LNCAP (cell line): ENCODE measurements around the gene GGTA1.

Source experiments
- CTCF ChIP-seq: fragments of 450-650 bp; IDR thresholded peaks from 2 replicates; pipeline ENCODE4 v1.5.1; 2017; ENCODE audit warnings: mild to moderate bottlenecking

Gene GGTA1

GRCh38 chr9:121483473-121484031 lies 16.1 kb downstream of the GGTA1 start:
- TF ChIP-seq CTCF, result no peak

DNA sequence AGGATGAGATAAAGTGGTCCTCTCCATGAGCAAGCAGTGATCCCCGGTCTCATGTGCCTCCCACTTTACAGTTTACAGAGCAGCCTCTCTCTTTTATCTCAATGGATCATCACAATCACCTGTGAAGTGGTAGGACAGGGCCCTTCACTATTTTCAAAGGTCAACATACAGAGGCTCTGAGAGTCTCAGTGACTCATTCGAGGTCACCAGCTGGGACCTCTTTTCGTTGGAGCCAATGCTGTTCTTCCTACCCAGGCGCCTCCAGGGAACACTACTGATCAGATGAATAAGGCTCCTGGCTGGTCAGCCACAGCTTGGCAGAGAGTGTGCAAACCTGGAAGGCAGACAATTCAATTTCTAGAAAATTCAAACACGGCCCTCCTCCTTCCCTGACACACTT lies 16.6 kb downstream of the GGTA1 start:
- no peak for TF ChIP-seq CTCF

DNA sequence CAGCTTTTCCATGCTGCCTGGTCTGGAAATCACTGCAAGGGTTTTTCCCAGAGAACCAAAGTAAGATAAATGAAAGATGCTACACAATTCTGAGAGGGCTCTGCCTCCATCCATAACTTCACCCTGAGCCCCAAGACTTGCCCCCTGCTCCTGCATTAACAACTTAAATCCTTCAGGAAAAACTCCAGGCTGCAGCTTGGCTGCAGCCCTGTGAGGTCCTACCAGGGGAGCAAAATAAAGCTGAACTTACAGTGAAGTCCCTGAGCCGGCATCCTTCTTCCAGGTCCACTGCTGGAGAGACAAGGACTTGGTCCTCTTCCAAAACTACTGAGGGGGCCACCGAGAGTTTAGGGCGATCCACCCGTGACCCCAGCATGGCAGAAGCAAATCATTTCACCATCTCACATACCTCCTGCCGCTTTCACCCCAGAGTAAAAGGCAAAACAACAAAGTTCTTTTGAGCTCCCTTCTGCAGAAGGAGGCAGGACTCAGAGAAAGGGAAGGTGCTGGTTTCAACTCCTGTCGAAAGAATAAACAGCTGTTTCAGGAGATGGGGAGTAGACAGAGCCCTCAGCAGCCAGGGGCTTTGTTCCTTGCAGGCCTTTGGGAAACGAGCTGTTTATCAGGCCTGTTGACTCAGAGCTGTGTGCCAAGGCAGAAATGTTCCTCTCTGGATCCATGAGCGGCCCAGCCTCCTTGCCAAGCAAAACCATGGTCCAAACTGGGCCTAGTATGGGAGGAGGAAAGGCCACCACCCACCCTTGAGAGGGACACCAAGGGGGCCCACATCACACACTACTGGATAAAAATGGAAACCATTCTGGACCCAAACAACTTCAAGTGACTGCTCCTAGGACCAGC lies 20.6 kb downstream of the GGTA1 start:
- no peak for TF ChIP-seq CTCF

- no peak for TF ChIP-seq CTCF
Measured at GRCh38 chr9:121476156-121476555, 23.5 kb downstream of the GGTA1 start.

DNA sequence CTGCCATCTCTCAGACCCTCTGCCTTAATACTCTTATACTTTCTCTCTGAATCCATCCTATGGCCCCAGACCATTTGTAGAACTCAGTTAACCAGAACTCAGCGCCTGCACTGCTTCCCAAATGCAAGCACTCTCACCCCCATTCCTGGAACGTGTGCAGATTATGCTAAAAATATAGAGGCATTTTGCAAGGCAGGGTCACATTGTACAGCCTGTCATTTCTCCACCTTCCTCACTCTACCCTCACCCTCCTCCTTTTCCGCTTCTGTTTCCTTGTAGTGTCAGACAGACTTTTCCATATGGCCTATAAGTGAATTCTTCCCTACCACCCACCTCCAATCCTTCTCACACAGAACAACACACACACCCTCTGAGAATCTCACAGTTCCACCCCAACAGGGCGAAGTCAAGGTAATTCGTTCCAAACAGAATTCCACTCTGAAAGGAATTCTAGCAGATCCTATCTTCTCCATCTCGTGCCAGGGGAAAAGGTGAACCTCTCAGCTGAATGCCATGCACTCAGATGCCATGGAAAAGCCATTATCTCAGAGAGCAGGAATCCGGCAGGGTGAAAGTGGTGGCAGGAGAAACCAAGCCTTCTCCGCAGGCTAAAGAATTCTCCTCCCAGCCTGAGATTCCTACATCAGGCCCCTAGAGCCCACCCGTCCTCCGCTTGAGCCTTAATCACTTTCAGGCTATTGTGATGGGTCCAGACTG lies 25.3 kb downstream of the GGTA1 start:
- TF ChIP-seq CTCF, result no peak

DNA sequence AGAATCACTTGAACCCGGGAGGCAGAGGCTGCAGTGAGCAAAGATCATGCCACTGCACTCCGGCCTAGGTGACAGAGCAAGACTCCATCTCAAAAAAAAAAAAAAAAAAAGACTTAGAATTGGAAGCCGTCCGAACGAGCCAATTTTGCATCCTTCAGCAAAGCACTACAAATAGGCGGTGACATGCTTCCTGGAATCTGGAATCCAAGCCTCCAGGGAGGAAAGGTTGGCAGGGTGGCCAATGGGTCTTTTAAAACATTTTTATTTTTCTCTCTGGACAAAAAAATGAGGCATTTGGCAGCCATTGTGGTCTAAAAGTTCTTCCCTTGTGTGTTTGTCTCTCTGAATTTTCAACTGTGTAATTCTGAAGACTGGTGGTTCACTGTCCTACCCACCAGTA lies 26.4 kb downstream of the GGTA1 start:
- no peak for TF ChIP-seq CTCF

DNA sequence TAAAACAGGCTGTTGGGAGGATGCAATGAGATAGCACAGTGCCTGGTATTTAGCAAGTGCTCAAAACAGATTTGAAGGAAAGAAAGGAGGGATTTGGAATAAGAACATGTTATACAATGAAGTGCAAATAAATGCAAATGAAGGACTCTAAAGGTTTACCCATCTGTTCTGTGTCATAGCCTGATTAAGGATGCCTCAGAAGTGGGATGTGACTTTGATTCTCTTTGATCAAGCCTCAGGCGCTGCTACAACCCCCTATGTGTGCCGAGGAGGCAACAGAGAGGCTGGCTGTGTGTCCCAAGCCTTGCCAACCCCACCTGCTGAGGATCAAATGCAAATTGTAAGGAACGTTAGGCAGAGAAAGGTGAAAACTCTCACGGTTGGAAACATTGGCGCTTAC lies 27.2 kb downstream of the GGTA1 start:
- TF ChIP-seq CTCF, result no peak
